ENCODE results near the gene PDE8B.

The PDE8B gene

GRCh38 chr5:77249475-77249874, 39.0 kb downstream of the PDE8B start:
- TF ChIP-seq, protein P1, sequence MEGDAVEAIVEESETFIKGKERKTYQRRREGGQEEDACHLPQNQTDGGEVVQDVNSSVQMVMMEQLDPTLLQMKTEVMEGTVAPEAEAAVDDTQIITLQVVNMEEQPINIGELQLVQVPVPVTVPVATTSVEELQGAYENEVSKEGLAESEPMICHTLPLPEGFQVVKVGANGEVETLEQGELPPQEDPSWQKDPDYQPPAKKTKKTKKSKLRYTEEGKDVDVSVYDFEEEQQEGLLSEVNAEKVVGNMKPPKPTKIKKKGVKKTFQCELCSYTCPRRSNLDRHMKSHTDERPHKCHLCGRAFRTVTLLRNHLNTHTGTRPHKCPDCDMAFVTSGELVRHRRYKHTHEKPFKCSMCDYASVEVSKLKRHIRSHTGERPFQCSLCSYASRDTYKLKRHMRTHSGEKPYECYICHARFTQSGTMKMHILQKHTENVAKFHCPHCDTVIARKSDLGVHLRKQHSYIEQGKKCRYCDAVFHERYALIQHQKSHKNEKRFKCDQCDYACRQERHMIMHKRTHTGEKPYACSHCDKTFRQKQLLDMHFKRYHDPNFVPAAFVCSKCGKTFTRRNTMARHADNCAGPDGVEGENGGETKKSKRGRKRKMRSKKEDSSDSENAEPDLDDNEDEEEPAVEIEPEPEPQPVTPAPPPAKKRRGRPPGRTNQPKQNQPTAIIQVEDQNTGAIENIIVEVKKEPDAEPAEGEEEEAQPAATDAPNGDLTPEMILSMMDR (IDR thresholded peaks at IDR 0.05; ENCODE audit: borderline replicate concordance, extremely low read depth, low read length, poor library complexity, severe bottlenecking) = no peak
- no peak for TF ChIP-seq EZH2 (IDR thresholded peaks at IDR 0.05; ENCODE audit: borderline replicate concordance, low read depth, low read length, severe bottlenecking)
- no peaks in the 10 kb centered on the region for H3K27me3 ChIP-seq (ENCODE audit: insufficient read depth, low read length, poor library complexity)
- H3K36me3 ChIP-seq (ENCODE audit: insufficient read depth, low read length) = no peaks in the 10 kb centered on the region
- H3K4me2 ChIP-seq (ENCODE audit: insufficient read depth, low read length) = no peak overlapping the region
- H4K20me1 ChIP-seq (ENCODE audit: insufficient read depth, low read length) = no peaks in the 10 kb centered on the region
- no peak overlapping the region for H2AFZ ChIP-seq (ENCODE audit: low read depth, low read length)
- no peak overlapping the region for H3K4me3 ChIP-seq (ENCODE audit: low read depth in 1 of 2, low read length in 2 of 2)
- no peaks in the 10 kb centered on the region for H3K9me3 ChIP-seq (ENCODE audit: insufficient read depth, low read length, severe bottlenecking)
- no peak overlapping the region for H3K27ac ChIP-seq (ENCODE audit: low read length)
- H3K79me2 ChIP-seq (ENCODE audit: insufficient read depth, low read length) = no peaks in the 10 kb centered on the region
- DNase-seq (no peak), ATAC-seq (ENCODE audit: insufficient read depth, low read depth) (no peak)
- H3K4me1 ChIP-seq (ENCODE audit: insufficient read depth, low read length) = no peaks in the 10 kb centered on the region
- no peak overlapping the region for H3K9ac ChIP-seq (ENCODE audit: low read depth, low read length)

DNA sequence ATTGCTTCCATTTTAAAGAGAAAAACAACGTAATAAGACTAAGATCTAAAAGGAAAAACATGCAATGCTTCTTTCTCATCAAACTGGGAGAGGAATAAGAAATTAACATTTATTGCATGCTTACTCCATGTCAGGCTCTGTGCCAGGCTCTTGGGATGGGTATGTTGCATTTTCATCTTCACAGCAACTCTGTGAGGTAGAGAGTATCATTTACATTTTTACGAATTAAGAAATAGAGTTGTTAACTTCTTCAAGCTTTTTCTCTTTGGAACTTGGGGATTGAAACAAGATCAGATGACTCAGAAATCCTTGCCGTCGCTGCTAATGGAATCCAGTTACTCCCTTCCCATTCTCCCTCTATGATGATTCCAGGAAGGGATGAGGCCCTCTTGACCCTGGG, 39.5 kb downstream of the PDE8B start:
- ATAC-seq (ENCODE audit: insufficient read depth, low read depth) = no peak
- H3K4me2 ChIP-seq (ENCODE audit: insufficient read depth, low read length) = no peak overlapping the region

GRCh38 chr5:77251921-77252320, 41.4 kb downstream of the PDE8B start:
- H3K4me1 ChIP-seq (ENCODE audit: insufficient read depth, low read length) = no peaks in the 10 kb centered on the region
- ATAC-seq (ENCODE audit: insufficient read depth, low read depth) (no peak), DNase-seq (no peak)
- no peaks in the 10 kb centered on the region for H3K36me3 ChIP-seq (ENCODE audit: insufficient read depth, low read length)
- H2AFZ ChIP-seq (ENCODE audit: low read depth, low read length) = no peak overlapping the region
- no peak overlapping the region for H3K27ac ChIP-seq (ENCODE audit: low read length)
- TF ChIP-seq EZH2 (IDR thresholded peaks at IDR 0.05; ENCODE audit: borderline replicate concordance, low read depth, low read length, severe bottlenecking) = no peak
- TF ChIP-seq, protein P1 (IDR thresholded peaks at IDR 0.05; ENCODE audit: borderline replicate concordance, extremely low read depth, low read length, poor library complexity, severe bottlenecking) = no peak
- H3K4me3 ChIP-seq (ENCODE audit: low read depth in 1 of 2, low read length in 2 of 2) = no peak overlapping the region
- no peaks in the 10 kb centered on the region for H3K27me3 ChIP-seq (ENCODE audit: insufficient read depth, low read length, poor library complexity)
- H3K4me2 ChIP-seq (ENCODE audit: insufficient read depth, low read length) = no peak overlapping the region
- H3K9me3 ChIP-seq (ENCODE audit: insufficient read depth, low read length, severe bottlenecking) = no peaks in the 10 kb centered on the region
- H4K20me1 ChIP-seq (ENCODE audit: insufficient read depth, low read length) = no peaks in the 10 kb centered on the region
- H3K9ac ChIP-seq (ENCODE audit: low read depth, low read length) = no peak overlapping the region
- H3K79me2 ChIP-seq (ENCODE audit: insufficient read depth, low read length) = no peaks in the 10 kb centered on the region

More for the DNA sequence above, 39.5 kb downstream of the PDE8B start:
- Histone ChIP-seq H3K27ac (ENCODE audit: low read length) (no peak overlapping the region), H3K9me3 (ENCODE audit: insufficient read depth, low read length, severe bottlenecking) (no peaks in the 10 kb centered on the region), H3K4me3 (ENCODE audit: low read depth in 1 of 2, low read length in 2 of 2) (no peak overlapping the region), H4K20me1 (ENCODE audit: insufficient read depth, low read length) (no peaks in the 10 kb centered on the region), H3K79me2 (ENCODE audit: insufficient read depth, low read length) (no peaks in the 10 kb centered on the region), H2AFZ (ENCODE audit: low read depth, low read length) (no peak overlapping the region), H3K27me3 (ENCODE audit: insufficient read depth, low read length, poor library complexity) (no peaks in the 10 kb centered on the region), H3K9ac (ENCODE audit: low read depth, low read length) (no peak overlapping the region), H3K36me3 (ENCODE audit: insufficient read depth, low read length) (no peaks in the 10 kb centered on the region), H3K4me1 (ENCODE audit: insufficient read depth, low read length) (no peaks in the 10 kb centered on the region)
- no peak for DNase-seq
- TF ChIP-seq, protein P1 (IDR thresholded peaks at IDR 0.05; ENCODE audit: borderline replicate concordance, extremely low read depth, low read length, poor library complexity, severe bottlenecking) = no peak
- no peak for TF ChIP-seq EZH2 (IDR thresholded peaks at IDR 0.05; ENCODE audit: borderline replicate concordance, low read depth, low read length, severe bottlenecking)

DNA sequence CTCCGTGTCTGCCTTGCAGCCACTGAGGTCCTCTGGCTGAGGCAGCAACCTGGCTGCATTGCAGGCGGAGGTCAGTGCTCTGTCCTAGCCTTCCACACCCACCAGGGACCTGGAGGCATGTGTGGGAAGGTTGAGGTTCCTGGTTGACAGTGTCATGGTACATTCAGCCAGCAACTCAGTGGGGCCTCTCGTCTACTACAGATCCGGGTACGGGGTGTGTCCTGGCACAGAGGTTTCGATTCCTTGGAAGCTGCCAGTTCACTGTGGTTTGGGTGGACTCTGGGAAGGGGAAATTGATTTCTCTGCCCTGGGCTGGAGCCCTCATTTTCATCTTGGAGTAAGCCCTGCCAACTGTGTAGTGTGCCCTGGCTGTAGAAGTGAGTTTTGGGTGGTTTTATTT, 45.1 kb downstream of the PDE8B start:
- Histone ChIP-seq H3K9me3 (ENCODE audit: insufficient read depth, low read length, severe bottlenecking) (no peaks in the 10 kb centered on the region), H3K36me3 (ENCODE audit: insufficient read depth, low read length) (no peaks in the 10 kb centered on the region), H3K4me1 (ENCODE audit: insufficient read depth, low read length) (no peaks in the 10 kb centered on the region), H2AFZ (ENCODE audit: low read depth, low read length) (no peak overlapping the region), H3K4me2 (ENCODE audit: insufficient read depth, low read length) (no peak overlapping the region), H3K4me3 (ENCODE audit: low read depth in 1 of 2, low read length in 2 of 2) (no peak overlapping the region), H4K20me1 (ENCODE audit: insufficient read depth, low read length) (no peaks in the 10 kb centered on the region), H3K79me2 (ENCODE audit: insufficient read depth, low read length) (no peaks in the 10 kb centered on the region), H3K9ac (ENCODE audit: low read depth, low read length) (no peak overlapping the region), H3K27me3 (ENCODE audit: insufficient read depth, low read length, poor library complexity) (no peaks in the 10 kb centered on the region), H3K27ac (ENCODE audit: low read length) (no peak overlapping the region)
- ATAC-seq (ENCODE audit: insufficient read depth, low read depth) (no peak), DNase-seq (no peak)
- TF ChIP-seq, protein P1 (IDR thresholded peaks at IDR 0.05; ENCODE audit: borderline replicate concordance, extremely low read depth, low read length, poor library complexity, severe bottlenecking) = no peak
- no peak for TF ChIP-seq EZH2 (IDR thresholded peaks at IDR 0.05; ENCODE audit: borderline replicate concordance, low read depth, low read length, severe bottlenecking)
